Keratinocyte (primary cell): ENCODE measurements around the gene ADGRB3. TPM values are rescaled to one million over a fixed set of nuclear protein-coding genes. Genes with fewer than 3 reads are reported as not detected.

Experiments used
- DNase-seq: peaks from one replicate; pipeline ENCODE4 v3.0.0-alpha.2; 2011; ENCODE audit warnings: low read depth, missing footprints, low spot score
- FAIRE-seq: peaks from 2 replicates; lab custom pipeline; 2011; peaks lifted over from hg19 to GRCh38; lab: Jason Lieb, UNC
- H2AFZ ChIP-seq: 2 replicates; pipeline ENCODE4 v1.6.0; 2012; ENCODE audit warnings: low read length, control low read depth, inconsistent platforms; ENCODE audit not compliant: control insufficient read depth
- H3K27ac ChIP-seq: 2 replicates; pipeline ENCODE4 v1.5.1; 2011; ENCODE audit warnings: low read length; ENCODE audit not compliant: control insufficient read depth, insufficient read depth
- H3K27me3 ChIP-seq: 3 replicates; pipeline ENCODE4 v1.6.0; 2011; ENCODE audit warnings: low read length; ENCODE audit not compliant: control insufficient read depth, insufficient read depth; ENCODE audit errors: extremely low read depth
- H3K36me3 ChIP-seq, 2 experiments: 2 replicates in 1 of 2; 3 replicates in 1 of 2; pipeline ENCODE4 v1.5.1; 2011; ENCODE audit warnings: low read length in 2 of 2, mild to moderate bottlenecking in 1 of 2; ENCODE audit not compliant: control insufficient read depth in 2 of 2, insufficient read depth in 2 of 2; ENCODE audit errors: extremely low read depth in 1 of 2
- H3K4me1 ChIP-seq: 3 replicates; pipeline ENCODE4 v1.5.1; 2011; ENCODE audit warnings: low read length; ENCODE audit not compliant: control insufficient read depth, insufficient read depth; ENCODE audit errors: extremely low read depth
- H3K4me2 ChIP-seq: 3 replicates; pipeline ENCODE4 v1.6.0; 2011; ENCODE audit warnings: low read depth, low read length; ENCODE audit not compliant: control insufficient read depth, insufficient read depth; ENCODE audit errors: extremely low read depth
- H3K4me3 ChIP-seq, 3 experiments: fragments of 200-600 bp in 1 of 3; sonication (generic) in 1 of 3; 2 replicates in 2 of 3; 3 replicates in 1 of 3; pipeline ENCODE4 v1.5.1; 2011 to 2016; ENCODE audit warnings: low read length in 3 of 3, mild to moderate bottlenecking in 3 of 3, control low read depth in 2 of 3, inconsistent platforms in 1 of 3, low read depth in 1 of 3, mixed read lengths in 1 of 3, mixed run types in 1 of 3, moderate library complexity in 1 of 3; ENCODE audit not compliant: control insufficient read depth in 2 of 3, insufficient read depth in 2 of 3; ENCODE audit errors: extremely low read depth in 1 of 3
- H3K79me2 ChIP-seq: 2 replicates; pipeline ENCODE4 v1.6.0; 2012; ENCODE audit warnings: low read length; ENCODE audit not compliant: control insufficient read depth, insufficient read depth
- H3K9ac ChIP-seq: 3 replicates; pipeline ENCODE4 v1.6.0; 2011; ENCODE audit warnings: low read length; ENCODE audit not compliant: control insufficient read depth, insufficient read depth; ENCODE audit errors: extremely low read depth
- H3K9me1 ChIP-seq: 3 replicates; pipeline ENCODE4 v1.6.0; 2011; ENCODE audit warnings: low read length; ENCODE audit not compliant: control insufficient read depth, insufficient read depth; ENCODE audit errors: extremely low read depth
- H3K9me3 ChIP-seq: 2 replicates; pipeline ENCODE4 v1.5.1; 2012; ENCODE audit warnings: low read depth, low read length; ENCODE audit not compliant: control insufficient read depth
- H4K20me1 ChIP-seq: 3 replicates; pipeline ENCODE4 v1.6.0; 2011; ENCODE audit warnings: low read length; ENCODE audit not compliant: control insufficient read depth, insufficient read depth; ENCODE audit errors: extremely low read depth
- EZH2 ChIP-seq: IDR thresholded peaks from one replicate; pipeline ENCODE4 v1.6.1; 2012; ENCODE audit warnings: inconsistent platforms, mild to moderate bottlenecking, low read length, moderate library complexity
- dilution Hi-C: fragments of 300-500 bp; cut with MboI; formaldehyde crosslinking; loops from one replicate; pipeline ENCODE4 v1.7.0; 2020; ENCODE audit warnings: low sequenced_read_pairs; ENCODE audit not compliant: extremely low pct_ligation_motif_present
- polyA plus RNA-seq, 5 experiments: library from polyadenylated mRNA; depleted of rRNA in 3 of 5; stranded (reverse) in 3 of 5; stranded (forward) in 1 of 5; unstranded in 1 of 5; fragments of >200 nt; gene quantifications; 1 replicate in 1 of 5; 2 replicates in 3 of 5; 3 replicates in 1 of 5; pipeline versions ENCODE4 v1.2.1 to v1.2.3, GENCODE V29; 2011 to 2012; ENCODE audit warnings: missing spikeins in 2 of 5, low read depth in 1 of 5, low replicate concordance in 1 of 5
- TF ChIP-seq, protein P1 (sequence below), 3 experiments: IDR thresholded peaks in 1 of 3; conservative IDR thresholded peaks in 1 of 3; optimal IDR thresholded peaks in 1 of 3; 2 replicates in 2 of 3; 3 replicates in 1 of 3; pipeline versions ENCODE3 to v1.5.1; 2011; ENCODE audit warnings: low read length in 3 of 3, mild to moderate bottlenecking in 3 of 3, moderate library complexity in 2 of 3, control low read depth in 1 of 3, inconsistent platforms in 1 of 3; ENCODE audit not compliant: insufficient read depth in 2 of 3; ENCODE audit errors: extremely low read depth in 1 of 3

ADGRB3 gene
- polyA plus RNA-seq, 1 donor (not counting 4 experiments of a cell fraction or from before 2014, with no cell fraction given) = not detected

- dilution Hi-C loops = no loop called here
- Histone ChIP-seq H3K36me3 (no peaks in the 10 kb centered on the region), H3K27ac (no peak overlapping the region), H3K4me1 (no peaks in the 10 kb centered on the region), H3K4me3 (no peak overlapping the region), H3K9me1 (no peaks in the 10 kb centered on the region), H3K9ac (no peak overlapping the region), H3K27me3 (no peaks in the 10 kb centered on the region), H2AFZ (no peak overlapping the region), H3K79me2 (no peaks in the 10 kb centered on the region), H4K20me1 (no peaks in the 10 kb centered on the region), H3K9me3 (no peaks in the 10 kb centered on the region), H3K4me2 (no peak overlapping the region)
- DNase-seq (no peak), FAIRE-seq (no peak)
- TF ChIP-seq, protein P1, sequence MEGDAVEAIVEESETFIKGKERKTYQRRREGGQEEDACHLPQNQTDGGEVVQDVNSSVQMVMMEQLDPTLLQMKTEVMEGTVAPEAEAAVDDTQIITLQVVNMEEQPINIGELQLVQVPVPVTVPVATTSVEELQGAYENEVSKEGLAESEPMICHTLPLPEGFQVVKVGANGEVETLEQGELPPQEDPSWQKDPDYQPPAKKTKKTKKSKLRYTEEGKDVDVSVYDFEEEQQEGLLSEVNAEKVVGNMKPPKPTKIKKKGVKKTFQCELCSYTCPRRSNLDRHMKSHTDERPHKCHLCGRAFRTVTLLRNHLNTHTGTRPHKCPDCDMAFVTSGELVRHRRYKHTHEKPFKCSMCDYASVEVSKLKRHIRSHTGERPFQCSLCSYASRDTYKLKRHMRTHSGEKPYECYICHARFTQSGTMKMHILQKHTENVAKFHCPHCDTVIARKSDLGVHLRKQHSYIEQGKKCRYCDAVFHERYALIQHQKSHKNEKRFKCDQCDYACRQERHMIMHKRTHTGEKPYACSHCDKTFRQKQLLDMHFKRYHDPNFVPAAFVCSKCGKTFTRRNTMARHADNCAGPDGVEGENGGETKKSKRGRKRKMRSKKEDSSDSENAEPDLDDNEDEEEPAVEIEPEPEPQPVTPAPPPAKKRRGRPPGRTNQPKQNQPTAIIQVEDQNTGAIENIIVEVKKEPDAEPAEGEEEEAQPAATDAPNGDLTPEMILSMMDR (optimal IDR thresholded peaks at IDR 0.05 in 1 of 3, IDR thresholded peaks at IDR 0.05 in 1 of 3, conservative IDR thresholded peaks at IDR 0.05 in 1 of 3; ENCODE audit: extremely low read depth in 1 of 3, insufficient read depth in 2 of 3, low read length in 3 of 3) = no peak
- no peak for TF ChIP-seq EZH2
Observed at GRCh38 chr6:69366831-69367230, 731.7 kb downstream of the ADGRB3 start.

- H4K20me1 ChIP-seq = no peaks in the 10 kb centered on the region
- no peaks in the 10 kb centered on the region for H3K9me1 ChIP-seq
- no peaks in the 10 kb centered on the region for H3K4me1 ChIP-seq
- no peak overlapping the region for H2AFZ ChIP-seq
- TF ChIP-seq, protein P1 (optimal IDR thresholded peaks at IDR 0.05 in 1 of 3, IDR thresholded peaks at IDR 0.05 in 1 of 3, conservative IDR thresholded peaks at IDR 0.05 in 1 of 3; ENCODE audit: extremely low read depth in 1 of 3, insufficient read depth in 2 of 3, low read length in 3 of 3) = no peak
- TF ChIP-seq EZH2 = no peak
- FAIRE-seq (no peak), DNase-seq (no peak)
- no peak overlapping the region for H3K27ac ChIP-seq
- H3K4me3 ChIP-seq = no peak overlapping the region
- dilution Hi-C loops = no loop called here
- H3K79me2 ChIP-seq = no peaks in the 10 kb centered on the region
- H3K27me3 ChIP-seq = no peaks in the 10 kb centered on the region
- H3K9me3 ChIP-seq = no peaks in the 10 kb centered on the region
- H3K4me2 ChIP-seq = no peak overlapping the region
- H3K9ac ChIP-seq = no peak overlapping the region
- H3K36me3 ChIP-seq = no peaks in the 10 kb centered on the region
Observed at GRCh38 chr6:69368613-69369012, 733.5 kb downstream of the ADGRB3 start.
